ENCODE data around the gene PMS1. TPM values are rescaled to one million over a fixed set of nuclear protein-coding genes. Genes with fewer than 3 reads are reported as not detected.

The PMS1 gene
- total and polyA plus RNA-seq, 10 donors = 12.6 to 39.3 (median 24.5) TPM

DNA sequence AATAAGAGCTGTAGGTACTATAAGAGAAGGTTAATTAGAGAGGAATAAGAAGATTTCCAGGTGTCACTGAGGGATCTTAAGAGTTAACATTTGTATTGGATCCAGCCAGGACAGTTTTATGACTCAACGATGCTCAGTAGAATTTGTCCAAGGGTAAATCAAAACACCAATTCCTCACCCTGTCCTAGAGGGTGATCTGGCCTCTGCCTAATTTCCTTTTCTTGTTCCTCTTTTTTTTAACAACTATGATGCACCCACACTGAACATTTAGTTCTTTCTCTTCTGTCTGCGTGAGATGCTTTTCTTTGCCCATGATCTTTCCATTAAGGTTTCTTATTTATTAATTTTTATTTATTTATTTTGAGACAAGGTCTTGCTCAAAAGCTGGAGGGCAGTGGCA, 92.0 kb downstream of the PMS1 start:
- peaks cover 0 to 57% (median 4%) of the 10 kb centered on the region in 6 donors for H3K36me3 ChIP-seq
- TF ChIP-seq POLR2A (IDR thresholded peaks at IDR 0.05) (no peak), POLR2AphosphoS5 (IDR thresholded peaks at IDR 0.05) (no peak)
- TF ChIP-seq, protein P1, sequence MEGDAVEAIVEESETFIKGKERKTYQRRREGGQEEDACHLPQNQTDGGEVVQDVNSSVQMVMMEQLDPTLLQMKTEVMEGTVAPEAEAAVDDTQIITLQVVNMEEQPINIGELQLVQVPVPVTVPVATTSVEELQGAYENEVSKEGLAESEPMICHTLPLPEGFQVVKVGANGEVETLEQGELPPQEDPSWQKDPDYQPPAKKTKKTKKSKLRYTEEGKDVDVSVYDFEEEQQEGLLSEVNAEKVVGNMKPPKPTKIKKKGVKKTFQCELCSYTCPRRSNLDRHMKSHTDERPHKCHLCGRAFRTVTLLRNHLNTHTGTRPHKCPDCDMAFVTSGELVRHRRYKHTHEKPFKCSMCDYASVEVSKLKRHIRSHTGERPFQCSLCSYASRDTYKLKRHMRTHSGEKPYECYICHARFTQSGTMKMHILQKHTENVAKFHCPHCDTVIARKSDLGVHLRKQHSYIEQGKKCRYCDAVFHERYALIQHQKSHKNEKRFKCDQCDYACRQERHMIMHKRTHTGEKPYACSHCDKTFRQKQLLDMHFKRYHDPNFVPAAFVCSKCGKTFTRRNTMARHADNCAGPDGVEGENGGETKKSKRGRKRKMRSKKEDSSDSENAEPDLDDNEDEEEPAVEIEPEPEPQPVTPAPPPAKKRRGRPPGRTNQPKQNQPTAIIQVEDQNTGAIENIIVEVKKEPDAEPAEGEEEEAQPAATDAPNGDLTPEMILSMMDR (IDR thresholded peaks at IDR 0.05 in 8 of 11, conservative IDR thresholded peaks at IDR 0.05 in 3 of 11) = no peak
- H3K4me3 ChIP-seq = no peak overlapping the region
- no peaks in the 10 kb centered on the region for H3K9me3 ChIP-seq
- DNase-seq = no peak
- no peaks in the 10 kb centered on the region for H3K27me3 ChIP-seq (replicated peaks in 1 of 7)
- whole genome bisulfite sequencing, 5 donors = 36 to 58% (median 46%) methylated on average over 2 of the region's 2 CpGs
- peak overlapping the region in 4 of 8 donors; percentile 1 to 52 (median 34) for H3K27ac ChIP-seq
- peaks cover 0 to 13% (median 0%) of the 10 kb centered on the region in 6 donors for H3K4me1 ChIP-seq
- intact Hi-C loops (cut with DNase I; ENCODE audit: low total_unique reads) = no loop called here

DNA sequence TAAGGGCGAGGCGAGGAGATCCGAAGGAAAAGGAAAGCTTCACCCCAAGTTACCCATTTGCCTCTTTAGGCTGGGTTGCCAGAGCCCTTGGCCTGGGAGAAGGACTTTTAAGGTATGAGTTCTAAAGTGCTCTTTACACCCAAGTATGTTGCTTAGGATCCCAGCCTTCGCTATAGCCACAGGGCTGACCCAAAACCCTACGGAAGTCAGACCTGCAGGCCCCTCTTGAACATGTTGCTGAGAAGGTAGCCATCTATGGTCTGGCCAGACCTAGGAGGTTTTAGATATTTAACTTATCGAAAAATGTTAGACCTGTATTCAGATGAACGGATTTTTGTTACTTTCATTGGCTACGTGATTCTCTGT, 95.4 kb downstream of the PMS1 start:
- DNase-seq = no peak
- TF ChIP-seq, protein P1 (IDR thresholded peaks at IDR 0.05 in 8 of 11, conservative IDR thresholded peaks at IDR 0.05 in 3 of 11) = no peak
- no peak for TF ChIP-seq POLR2A (IDR thresholded peaks at IDR 0.05)
- intact Hi-C loops (cut with DNase I; ENCODE audit: low total_unique reads) = no loop called here
- peaks cover 0 to 10% (median 0%) of the 10 kb centered on the region in 6 donors for H3K4me1 ChIP-seq
- no peaks in the 10 kb centered on the region for H3K27me3 ChIP-seq (replicated peaks in 1 of 7)
- WGBS, 5 donors = 93 to 96% (median 96%) methylated on average over 8 of the region's 8 CpGs
- H3K9me3 ChIP-seq = no peaks in the 10 kb centered on the region
- peaks cover 0 to 33% (median 0%) of the 10 kb centered on the region in 6 donors for H3K36me3 ChIP-seq
- no peak overlapping the region for H3K27ac ChIP-seq
- no peak overlapping the region for H3K4me3 ChIP-seq

DNA sequence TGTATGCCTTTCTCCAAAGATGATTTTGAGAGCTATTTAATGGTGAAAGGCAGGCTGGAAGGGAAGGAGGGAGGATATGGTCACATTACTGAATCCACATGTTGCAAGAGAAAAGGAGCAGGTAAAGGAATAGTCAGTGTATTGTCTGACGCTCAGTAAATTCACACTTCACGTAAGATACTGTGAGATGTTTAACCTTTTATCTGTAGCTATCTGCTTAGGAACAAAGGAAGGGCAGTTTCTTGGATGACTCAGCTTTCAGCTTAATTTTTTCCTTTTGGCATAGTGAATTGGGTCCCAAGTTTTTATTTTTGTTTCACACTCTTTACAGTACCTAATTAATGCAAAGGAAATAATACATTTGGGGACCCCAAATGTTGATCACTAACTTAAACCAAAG, 96.2 kb downstream of the PMS1 start:
- intact Hi-C loops (cut with DNase I; ENCODE audit: low total_unique reads) = no loop called here
- Histone ChIP-seq H3K9me3 (no peaks in the 10 kb centered on the region), H3K27ac (no peak overlapping the region), H3K4me1 (peaks cover 0 to 3% (median 0%) of the 10 kb centered on the region in 6 donors), H3K27me3 (replicated peaks in 1 of 7) (no peaks in the 10 kb centered on the region), H3K4me3 (no peak overlapping the region), H3K36me3 (peaks cover 0 to 29% (median 0%) of the 10 kb centered on the region in 6 donors)
- TF ChIP-seq, protein P1 (IDR thresholded peaks at IDR 0.05 in 8 of 11, conservative IDR thresholded peaks at IDR 0.05 in 3 of 11) = no peak
- no peak for TF ChIP-seq POLR2AphosphoS5 (IDR thresholded peaks at IDR 0.05)
- TF ChIP-seq POLR2A (IDR thresholded peaks at IDR 0.05) = no peak
- no peak for DNase-seq
- WGBS, 5 donors = 79 to 98% (median 87%) methylated on average over 2 of the region's 2 CpGs

DNA sequence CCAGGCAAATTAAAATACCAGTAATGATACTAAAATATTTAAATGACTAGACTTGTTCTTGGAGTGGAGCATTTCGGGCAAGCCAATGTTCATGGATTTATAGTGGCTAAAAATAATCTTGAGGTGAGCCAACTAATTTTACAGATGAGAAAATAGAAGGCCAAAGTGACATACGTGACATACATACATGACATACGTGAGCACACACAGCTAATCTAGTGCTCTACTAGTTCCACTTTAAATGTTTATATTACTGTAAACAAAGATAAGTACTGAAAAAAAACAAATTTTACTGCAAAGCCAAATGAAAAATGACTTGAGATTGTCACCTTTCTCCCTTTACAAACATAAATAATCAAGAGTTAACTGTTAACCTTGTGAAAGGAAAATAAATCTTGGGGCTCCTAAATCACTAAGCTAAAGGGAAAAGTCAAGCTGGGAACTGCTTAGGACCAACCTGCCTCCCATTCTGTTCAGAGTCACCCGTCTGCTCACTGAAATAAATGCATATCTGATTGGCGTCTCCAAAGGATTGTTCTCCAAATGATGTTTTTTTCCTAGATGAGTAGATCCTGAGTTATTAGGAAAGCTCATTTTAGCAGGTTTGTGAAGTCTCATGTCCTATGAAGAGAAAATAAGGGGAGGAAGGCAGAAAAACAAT, 96.7 kb downstream of the PMS1 start:
- 70 to 85% (median 82%) methylated on average over 5 of the region's 5 CpGs for WGBS, 5 donors
- Histone ChIP-seq H3K36me3 (peaks cover 0 to 26% (median 0%) of the 10 kb centered on the region in 6 donors), H3K27ac (no peak overlapping the region), H3K4me1 (no peaks in the 10 kb centered on the region), H3K9me3 (no peaks in the 10 kb centered on the region), H3K4me3 (no peak overlapping the region), H3K27me3 (replicated peaks in 1 of 7) (no peaks in the 10 kb centered on the region)
- intact Hi-C loops (cut with DNase I; ENCODE audit: low total_unique reads) = no loop called here
- DNase-seq = no peak
- TF ChIP-seq POLR2AphosphoS5 (IDR thresholded peaks at IDR 0.05) (no peak), POLR2A (IDR thresholded peaks at IDR 0.05) (no peak)
- TF ChIP-seq, protein P1 (IDR thresholded peaks at IDR 0.05 in 8 of 11, conservative IDR thresholded peaks at IDR 0.05 in 3 of 11) = no peak
